NOMO-1 (cell line): ENCODE data around the gene TRIM38.
"Not testable (repeated sequence)": the region's sequence is repeated elsewhere in the genome, so short reads cannot be mapped to it uniquely, and the experiment has no call there.

Experiments
- DNase-seq, 2 experiments: peaks; one replicate each; lab custom pipeline; 2025; ENCODE audit not compliant: unreplicated experiment in 2 of 2; lab: John Stamatoyannopoulos, UW

The TRIM38 gene

DNA sequence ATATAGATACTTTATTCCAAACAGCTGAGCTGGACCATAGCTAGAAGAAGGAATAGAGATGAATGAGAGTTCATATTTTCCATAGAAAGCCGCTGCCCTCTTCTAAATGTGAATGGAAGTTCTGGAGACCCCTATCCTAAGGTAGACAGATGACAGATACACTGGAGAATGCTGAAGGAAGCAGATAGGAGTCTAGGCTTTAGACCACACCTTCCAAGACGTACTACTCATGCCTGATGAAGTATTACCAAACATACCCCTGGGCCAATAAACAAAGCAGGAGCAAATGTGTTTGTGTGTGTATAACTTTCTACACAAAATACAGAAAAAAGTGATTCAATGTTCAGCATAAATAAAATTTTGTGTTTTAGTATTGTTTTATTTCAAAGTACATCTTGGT, 23.0 kb upstream of the TRIM38 start:
- no peak for DNase-seq

DNA sequence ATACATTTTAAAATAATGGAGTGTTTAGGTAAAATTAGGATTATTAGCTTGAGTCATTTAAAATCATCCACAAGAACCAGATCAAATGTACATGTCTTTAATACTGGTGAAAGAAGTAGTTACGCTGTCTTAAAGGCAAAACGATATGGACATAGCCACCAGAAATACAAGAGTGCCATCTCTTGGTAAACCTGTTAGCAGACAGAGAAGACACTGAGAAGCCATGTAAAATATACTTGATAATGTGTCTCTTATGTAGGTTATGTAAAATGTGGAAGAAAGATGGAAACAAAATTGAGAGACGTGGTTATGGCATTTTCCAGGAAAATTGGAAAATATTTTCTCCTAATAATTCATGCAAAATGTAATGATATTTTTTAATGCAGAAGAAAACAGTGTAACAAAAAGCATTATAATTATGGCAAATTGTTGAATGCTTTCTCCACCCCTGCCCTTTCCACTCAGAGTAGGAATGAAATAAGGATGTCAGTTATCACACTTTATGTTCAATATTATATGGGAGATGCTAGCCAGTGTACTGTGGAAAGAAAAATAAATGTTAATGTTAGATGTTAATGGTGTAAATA, 19.9 kb upstream of the TRIM38 start:
- peak; percentile 18 to 59 for DNase-seq

- no peak for DNase-seq
Observed at GRCh38 chr6:25943887-25944286, 18.7 kb upstream of the TRIM38 start.

DNA sequence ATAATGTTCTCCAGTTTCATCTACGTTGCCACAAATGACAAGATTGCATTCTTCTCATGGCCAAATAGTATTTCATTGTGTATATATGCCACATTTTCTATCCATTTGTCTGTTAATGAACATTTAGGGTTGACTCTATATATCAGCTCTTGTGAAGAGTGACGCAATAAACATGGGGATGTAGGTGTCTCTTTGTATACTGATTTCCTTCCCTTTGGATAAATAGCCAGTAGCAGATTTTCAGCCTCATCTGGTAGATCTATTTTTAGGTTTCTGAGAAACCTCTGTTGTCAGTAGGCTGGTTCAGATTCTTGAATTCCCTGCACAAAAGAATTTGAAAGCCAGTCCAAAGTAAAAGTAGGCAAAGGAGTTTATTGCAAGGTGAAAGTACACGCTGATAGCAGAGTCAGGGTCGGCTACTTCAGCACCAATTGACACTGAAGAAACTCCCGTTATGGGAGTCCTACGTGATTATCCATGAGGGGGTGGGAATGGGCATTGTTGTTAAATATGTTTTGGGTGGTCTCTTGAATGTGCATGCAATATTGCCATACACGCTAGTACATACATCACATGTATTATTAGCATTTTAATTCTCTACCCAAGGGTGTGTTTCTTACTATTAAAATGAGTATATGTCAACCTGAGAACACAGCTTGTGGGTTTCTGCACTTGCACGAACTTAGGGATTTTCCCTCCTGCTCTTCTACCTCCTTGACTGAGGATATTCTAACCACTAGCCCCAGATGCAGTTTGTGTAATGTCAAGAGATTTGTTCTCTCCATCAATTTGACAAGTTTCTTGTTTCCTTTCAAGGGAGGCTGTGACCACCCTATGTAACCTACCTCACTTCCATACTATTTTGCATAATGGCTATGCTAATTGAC, 17.7 kb upstream of the TRIM38 start:
- DNase-seq: no peak

- not testable (repeated sequence) for DNase-seq
Observed at GRCh38 chr6:25945738-25946137, 16.9 kb upstream of the TRIM38 start.

DNA sequence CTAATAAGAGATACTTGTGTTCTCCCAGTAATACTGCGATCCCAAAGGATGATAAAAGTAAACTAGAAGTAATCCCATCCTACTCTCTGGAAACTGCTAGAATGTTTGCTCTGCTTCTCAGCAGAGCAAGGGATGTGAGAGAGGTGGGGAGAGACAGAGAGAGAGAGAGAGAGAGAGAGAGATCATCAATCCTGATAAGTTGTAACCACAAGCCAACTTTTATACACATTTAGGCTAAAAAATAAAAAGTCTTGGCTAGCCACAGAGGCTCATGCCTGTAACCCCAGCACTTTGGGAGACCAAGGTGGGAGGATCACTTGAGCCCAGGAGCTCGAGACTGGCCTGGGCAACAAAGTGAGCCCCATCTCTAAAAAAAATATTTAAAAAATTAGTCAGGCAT, 16.0 kb upstream of the TRIM38 start:
- DNase-seq: no peak

GRCh38 chr6:25947492-25947891, 15.1 kb upstream of the TRIM38 start:
- DNase-seq: not testable (repeated sequence)

DNA sequence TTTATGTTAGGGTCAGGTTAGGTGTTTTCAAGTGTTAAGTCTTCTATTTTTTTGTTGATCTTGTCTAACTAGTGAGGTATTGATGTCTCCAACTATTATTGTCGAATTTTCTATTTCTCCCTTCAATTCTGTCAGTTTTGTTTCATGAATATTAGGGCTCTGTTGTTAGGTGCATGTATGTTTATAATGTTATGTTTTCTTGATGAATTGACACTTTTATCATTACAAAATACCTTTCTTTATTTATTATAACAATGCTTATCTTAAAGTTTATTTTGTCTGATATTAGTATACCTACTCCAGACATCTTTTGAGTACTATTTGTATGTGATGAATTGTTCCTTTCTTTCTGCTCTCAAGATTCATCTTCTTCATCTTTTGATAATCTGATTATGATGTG, 12.9 kb upstream of the TRIM38 start:
- DNase-seq: no peak

DNA sequence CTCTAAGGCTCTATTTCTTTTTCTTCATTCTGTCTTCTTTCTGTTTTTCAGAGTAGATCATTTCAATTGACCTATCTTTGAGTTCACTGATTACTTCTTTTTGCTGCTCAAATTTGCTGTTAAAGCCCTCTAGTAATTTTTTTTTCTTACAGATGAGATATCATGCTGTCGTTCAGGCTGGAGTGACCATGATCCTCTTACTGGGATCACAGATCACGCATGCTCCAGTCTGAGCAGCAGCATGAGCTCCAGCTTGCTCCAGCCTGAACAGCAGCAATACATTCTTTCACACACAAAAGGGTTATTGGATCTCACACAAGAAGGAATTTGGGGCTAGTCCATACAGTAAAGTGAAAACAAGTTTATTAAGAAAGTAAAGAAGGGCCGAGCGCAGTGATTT, 12.3 kb upstream of the TRIM38 start:
- no peak for DNase-seq

GRCh38 chr6:25951296-25952032, 11.1 kb upstream of the TRIM38 start:
- no peak for DNase-seq

GRCh38 chr6:25952535-25952934, 10.1 kb upstream of the TRIM38 start:
- DNase-seq: no peak

GRCh38 chr6:25953733-25954132, 8.9 kb upstream of the TRIM38 start:
- DNase-seq: no peak

- DNase-seq: no peak
Observed at GRCh38 chr6:25954756-25955155, 7.8 kb upstream of the TRIM38 start.

DNA sequence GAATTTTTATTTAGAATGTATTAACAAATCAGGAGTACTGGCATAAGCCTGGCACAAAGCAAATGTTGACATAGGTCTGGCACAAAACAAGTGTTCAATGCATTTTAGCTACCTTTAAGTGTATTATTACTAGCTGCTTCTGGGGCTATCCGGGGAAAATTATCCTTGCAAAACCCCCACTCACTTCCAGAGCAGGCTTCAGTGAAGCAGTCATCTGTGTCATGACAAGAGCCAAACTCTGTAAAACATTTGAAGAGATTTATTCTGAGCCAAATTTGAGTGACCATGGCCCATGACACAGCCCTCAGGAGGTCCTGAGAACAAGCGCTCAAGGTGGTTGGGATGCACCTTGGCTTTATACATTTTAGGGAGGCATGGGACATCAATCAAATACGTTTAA, 6.4 kb upstream of the TRIM38 start:
- DNase-seq: no peak

GRCh38 chr6:25958700-25959162, 3.9 kb upstream of the TRIM38 start:
- DNase-seq: peak; percentile 27 to 47

DNA sequence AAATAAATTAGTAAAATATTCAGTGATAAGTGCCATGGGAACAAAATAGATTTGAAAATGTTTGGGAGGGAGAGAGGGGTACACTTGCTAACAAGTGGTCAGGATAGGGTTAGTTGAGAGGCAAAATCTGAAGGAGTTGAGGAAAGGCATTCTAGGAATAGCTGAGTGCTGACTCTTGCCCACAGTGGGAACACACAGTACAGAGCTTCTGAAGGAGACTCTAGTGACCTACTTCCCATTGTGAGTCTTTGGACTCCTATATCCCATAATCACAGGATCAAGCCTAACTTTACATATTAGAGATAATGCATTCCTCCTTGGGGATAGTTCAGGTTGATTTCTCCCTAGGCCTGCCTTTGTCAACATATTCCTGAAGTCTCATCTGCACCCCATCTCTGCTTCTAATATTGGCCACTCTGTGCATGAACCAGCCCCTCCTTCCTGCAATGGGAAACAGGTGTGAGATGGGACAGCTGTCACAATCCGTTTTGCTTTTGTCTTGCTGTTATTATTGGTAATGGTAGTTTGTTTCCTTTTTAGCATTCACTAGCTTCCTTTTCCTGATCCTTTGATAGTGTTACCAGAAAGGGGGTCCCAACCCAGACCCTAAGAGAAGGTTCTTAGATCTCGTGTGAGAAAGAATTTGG, 2.6 kb upstream of the TRIM38 start:
- DNase-seq: no peak

DNA sequence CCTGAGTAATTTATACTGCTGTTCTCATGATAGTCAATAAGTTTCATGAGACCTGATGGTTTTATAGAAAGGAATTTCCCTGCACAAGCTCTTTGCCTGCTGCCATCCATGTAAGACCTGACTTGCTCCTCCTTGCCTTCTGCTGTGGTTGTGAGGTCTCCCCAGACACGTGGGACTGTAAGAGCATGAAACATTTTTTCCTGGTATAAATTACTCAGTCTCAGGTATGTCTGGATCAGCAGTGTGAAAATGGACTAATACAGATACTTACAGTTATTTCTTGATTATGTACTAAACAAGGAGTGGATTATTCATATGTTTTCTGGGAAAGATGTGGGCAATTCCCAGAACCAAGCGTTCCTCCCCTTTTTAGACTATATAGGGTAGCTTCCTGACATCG, 1.9 kb upstream of the TRIM38 start:
- DNase-seq: no peak

DNA sequence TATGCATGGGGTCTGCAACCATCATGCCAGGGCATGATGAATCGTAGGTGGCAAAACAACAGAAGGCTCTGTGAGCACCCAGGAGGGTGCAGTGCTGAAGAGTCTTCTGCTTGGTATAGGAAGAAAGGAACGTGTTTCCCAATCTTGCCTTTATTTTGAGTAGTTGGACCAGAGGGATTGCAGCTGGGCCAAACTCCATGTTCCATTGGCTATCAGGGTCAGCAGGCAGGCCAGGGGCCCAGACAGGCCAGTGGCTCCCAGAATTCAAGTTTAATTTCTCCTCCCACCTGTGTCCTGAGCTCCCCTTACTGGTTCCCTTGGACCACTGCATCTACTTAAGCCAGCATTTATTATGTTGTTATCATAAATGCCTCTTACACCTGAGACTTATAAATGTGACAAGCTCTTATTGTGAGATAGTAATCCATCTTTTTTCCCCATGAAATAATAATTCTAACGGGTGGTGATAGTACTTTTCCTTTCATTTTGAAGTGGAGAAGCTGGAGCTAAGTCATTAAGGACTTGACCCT, 918 bp upstream of the TRIM38 start:
- no peak for DNase-seq

DNA sequence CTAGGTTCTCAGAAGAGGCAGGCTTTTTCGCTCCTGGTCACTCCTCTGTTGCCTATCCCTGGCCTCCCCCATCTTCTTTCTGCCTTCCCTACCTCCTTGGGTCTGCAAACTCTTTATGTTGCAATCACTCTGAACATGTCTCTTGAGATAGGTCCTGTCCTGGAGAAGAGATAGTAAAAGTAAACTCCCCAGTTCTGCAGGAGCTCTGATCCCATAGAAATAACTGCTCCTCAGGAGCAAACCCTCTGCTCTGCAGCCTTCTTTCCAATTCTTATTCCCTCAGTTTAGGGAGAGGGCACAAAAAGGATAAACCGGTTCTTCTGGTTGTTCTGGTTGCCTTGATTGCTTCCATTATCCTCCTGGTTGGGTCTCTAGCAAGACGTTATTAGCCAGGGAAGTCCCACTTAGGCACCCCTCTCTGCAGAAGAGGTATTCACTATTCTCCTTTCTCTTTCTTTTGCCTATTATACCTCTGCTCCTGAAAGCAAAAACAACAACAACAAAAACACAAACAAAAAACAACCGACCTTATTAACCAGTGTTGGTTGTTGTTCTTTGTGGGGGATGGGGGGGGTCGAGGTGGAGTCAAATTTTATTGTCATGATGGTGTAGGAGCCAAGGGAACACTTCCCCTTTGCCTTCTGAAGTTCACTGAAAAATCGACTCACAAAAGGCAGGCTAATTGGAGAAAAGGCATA, 973 bp downstream of the TRIM38 start:
- peak; percentile 12 to 49 for DNase-seq

DNA sequence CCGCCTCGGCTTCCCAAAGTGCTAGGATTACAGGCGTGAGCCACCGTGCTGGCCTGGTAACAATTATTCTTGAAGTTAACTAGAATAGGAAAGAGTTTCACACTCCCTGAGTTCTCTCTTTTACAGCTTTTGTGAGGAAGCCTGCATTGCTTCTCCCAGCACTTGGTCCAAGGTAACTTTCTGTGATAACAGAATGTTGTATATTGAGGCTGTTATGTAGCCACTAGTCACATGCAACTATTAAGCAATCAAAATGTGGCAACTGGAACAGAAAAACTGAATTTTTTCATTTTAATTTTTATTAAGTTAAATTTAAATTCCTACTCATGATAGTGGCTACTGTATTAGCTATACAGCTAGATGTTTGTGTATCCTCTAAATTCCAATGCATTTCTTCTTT, 2.5 kb downstream of the TRIM38 start:
- DNase-seq: no peak
